Breast epithelium (tissue), 4 donors: ENCODE data around the gene CDH5. TPM values are rescaled to one million over a fixed set of nuclear protein-coding genes. Genes with fewer than 3 reads are reported as not detected.

Source experiments
- DNase-seq, 2 donors: peaks; one replicate each; pipeline ENCODE4 v3.0.0-alpha.2; 2019; ENCODE audit warnings: low spot score in 2 of 2
- H3K27ac ChIP-seq, 2 donors: fragments of 200-600 bp; sonication (generic) in 1 of 2; one replicate each; pipeline ENCODE4 v1.5.1; 2016 to 2019; ENCODE audit warnings: mild to moderate bottlenecking in 1 of 2
- H3K27me3 ChIP-seq, 2 donors: fragments of 200-600 bp; sonication (generic) in 1 of 2; one replicate each; pipeline versions ENCODE4 v1.5.1 to v1.6.0; 2017 to 2019; ENCODE audit warnings: control low read depth in 1 of 2, mild to moderate bottlenecking in 1 of 2
- H3K36me3 ChIP-seq: fragments of 200-600 bp; one replicate; pipeline ENCODE4 v1.5.1; 2019
- H3K4me1 ChIP-seq, 2 donors: fragments of 200-600 bp; sonication (generic); one replicate each; pipeline ENCODE4 v1.5.1; 2016 to 2019; ENCODE audit warnings: control low read depth in 1 of 2
- H3K4me3 ChIP-seq, 3 donors: fragments of 200-600 bp; sonication (generic); 1 replicate in 2 of 3; 2 replicates in 1 of 3; pipeline ENCODE4 v1.5.1; 2016 to 2019; ENCODE audit warnings: mild to moderate bottlenecking in 3 of 3, moderate library complexity in 2 of 3
- H3K9me3 ChIP-seq, 2 donors: fragments of 200-600 bp; sonication (generic) in 1 of 2; one replicate each; pipeline ENCODE4 v1.5.1; 2016 to 2019; ENCODE audit warnings: control low read depth in 1 of 2
- CTCF ChIP-seq, 3 donors: fragments of 450-650 bp; IDR thresholded peaks; one replicate each; pipeline ENCODE4 v1.5.1; 2016 to 2017; ENCODE audit warnings: antibody characterized with exemption in 3 of 3, mild to moderate bottlenecking in 3 of 3, moderate library complexity in 3 of 3
- POLR2A ChIP-seq: fragments of 450-650 bp; IDR thresholded peaks from one replicate; pipeline ENCODE4 v1.6.1; 2016; ENCODE audit warnings: antibody characterized with exemption, mild to moderate bottlenecking, moderate library complexity
- POLR2AphosphoS5 ChIP-seq, 3 donors: sonication (generic); formaldehyde crosslinking; IDR thresholded peaks; one replicate each; pipeline ENCODE4 v1.6.1; 2017; ENCODE audit warnings: antibody characterized with exemption in 3 of 3
- intact Hi-C: fragments of 100-400 bp; cut with DNase I; formaldehyde crosslinking; loops from one replicate; pipeline ENCODE4 v1.15.1; 2023; ENCODE audit warnings: low total_unique reads
- total RNA-seq, 3 donors: library from RNA; depleted of rRNA; stranded (reverse); fragments of >200 nt; gene quantifications; one replicate each; pipeline ENCODE4 v1.1.0, GENCODE V29; 2016

Gene CDH5
- total RNA-seq, 3 donors from 2014 or later, result 19.2 to 52.8 (median 45.1) TPM

DNA sequence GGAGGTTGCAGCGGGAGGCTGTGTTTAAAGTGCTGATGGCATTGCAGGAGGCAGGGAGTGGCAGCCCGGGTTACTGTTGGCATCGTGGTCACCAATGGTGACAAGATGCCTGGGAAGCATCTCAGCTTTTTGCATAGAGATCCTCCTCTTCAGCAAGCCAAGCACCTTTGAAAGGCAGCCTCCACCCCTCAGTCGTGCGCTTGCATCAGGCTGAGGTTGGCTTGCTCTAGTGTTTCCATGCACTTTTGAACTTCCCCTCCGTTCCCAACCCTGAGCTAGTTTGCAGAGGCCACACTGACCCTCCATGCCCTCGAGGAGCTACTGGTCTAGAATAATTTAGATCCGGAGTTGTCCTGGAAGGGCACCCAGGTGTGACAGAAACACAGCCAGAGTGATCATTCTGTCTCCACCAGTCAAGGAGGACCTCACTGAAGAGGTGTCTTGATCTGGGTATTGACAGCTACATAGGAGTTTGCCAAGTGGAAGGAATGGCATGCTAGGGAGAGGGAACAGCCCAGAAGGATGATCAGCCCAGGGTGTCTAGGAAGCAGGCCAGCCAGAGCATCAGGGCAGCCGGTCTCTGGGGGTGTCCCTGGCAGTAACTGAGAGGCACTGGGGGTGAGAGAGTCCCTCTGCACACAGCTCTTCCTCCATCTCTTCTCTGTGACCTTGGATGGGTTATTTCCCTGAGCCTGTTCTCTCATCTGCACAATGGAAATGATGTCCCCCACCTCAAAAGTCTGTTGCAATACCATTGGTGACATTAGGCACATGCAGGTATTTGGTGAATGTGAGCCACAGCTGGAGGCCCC lies 68.3 kb downstream of the CDH5 start:
- Histone ChIP-seq H3K4me3 (no peak overlapping the region), H3K9me3 (no peaks in the 10 kb centered on the region), H3K27ac (no peak overlapping the region), H3K4me1 (no peaks in the 10 kb centered on the region), H3K36me3 (no peaks in the 10 kb centered on the region), H3K27me3 (no peaks in the 10 kb centered on the region)
- TF ChIP-seq POLR2AphosphoS5 (IDR thresholded peaks at IDR 0.05) (no peak), CTCF (IDR thresholded peaks at IDR 0.05) (no peak), POLR2A (no peak)
- intact Hi-C loops, result no loop called here
- no peak for DNase-seq

DNA sequence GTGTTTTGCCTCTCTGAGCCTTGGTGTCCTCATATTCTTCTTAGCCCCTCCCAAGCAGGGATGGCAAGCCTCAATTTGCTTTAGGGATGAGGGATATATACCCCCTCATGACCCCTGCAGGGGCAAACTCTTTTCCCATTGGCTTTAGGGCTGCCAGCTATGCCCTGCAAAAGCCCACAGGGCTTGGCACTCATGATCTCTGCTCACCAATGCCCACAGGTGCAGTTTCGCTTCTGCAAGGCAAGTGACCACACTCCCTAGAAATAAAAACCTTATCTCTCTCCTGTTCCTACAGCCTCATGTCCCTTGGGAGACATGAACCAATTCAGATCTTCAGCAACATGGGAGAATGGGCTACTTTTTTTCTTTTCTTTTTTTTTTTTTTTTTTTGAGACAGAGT lies 69.4 kb downstream of the CDH5 start:
- no peak overlapping the region for H3K27ac ChIP-seq
- H3K9me3 ChIP-seq, result no peaks in the 10 kb centered on the region
- H3K36me3 ChIP-seq, result no peaks in the 10 kb centered on the region
- DNase-seq, result no peak
- intact Hi-C loops, result no loop called here
- H3K4me1 ChIP-seq, result no peaks in the 10 kb centered on the region
- H3K4me3 ChIP-seq, result no peak overlapping the region
- no peaks in the 10 kb centered on the region for H3K27me3 ChIP-seq
- TF ChIP-seq CTCF (IDR thresholded peaks at IDR 0.05) (no peak), POLR2A (no peak), POLR2AphosphoS5 (IDR thresholded peaks at IDR 0.05) (no peak)

GRCh38 chr16:66437391-66437945 lies 71.0 kb downstream of the CDH5 start:
- TF ChIP-seq POLR2AphosphoS5 (IDR thresholded peaks at IDR 0.05), result no peak
- no peak for TF ChIP-seq CTCF (IDR thresholded peaks at IDR 0.05)
- no peak for TF ChIP-seq POLR2A
- H3K9me3 ChIP-seq, result no peaks in the 10 kb centered on the region
- no peaks in the 10 kb centered on the region for H3K27me3 ChIP-seq
- no peaks in the 10 kb centered on the region for H3K36me3 ChIP-seq
- H3K4me1 ChIP-seq, result no peaks in the 10 kb centered on the region
- intact Hi-C loops, result no loop called here
- H3K4me3 ChIP-seq, result no peak overlapping the region
- H3K27ac ChIP-seq, result no peak overlapping the region
- no peak for DNase-seq

- TF ChIP-seq POLR2A (no peak), CTCF (IDR thresholded peaks at IDR 0.05) (no peak), POLR2AphosphoS5 (IDR thresholded peaks at IDR 0.05) (no peak)
- Histone ChIP-seq H3K27ac (no peak overlapping the region), H3K9me3 (no peaks in the 10 kb centered on the region), H3K4me3 (no peak overlapping the region), H3K4me1 (no peaks in the 10 kb centered on the region), H3K36me3 (no peaks in the 10 kb centered on the region), H3K27me3 (no peaks in the 10 kb centered on the region)
- DNase-seq, result no peak
- intact Hi-C loops, result no loop called here
These were observed 72.0 kb downstream of the CDH5 start for GRCh38 chr16:66438536-66438935.

GRCh38 chr16:66439051-66439730 lies 72.7 kb downstream of the CDH5 start:
- Histone ChIP-seq H3K27ac (no peak overlapping the region), H3K4me1 (no peaks in the 10 kb centered on the region), H3K36me3 (no peaks in the 10 kb centered on the region), H3K27me3 (no peaks in the 10 kb centered on the region), H3K9me3 (no peaks in the 10 kb centered on the region), H3K4me3 (no peak overlapping the region)
- intact Hi-C loops, result no loop called here
- TF ChIP-seq POLR2A (no peak), POLR2AphosphoS5 (IDR thresholded peaks at IDR 0.05) (no peak)
- DNase-seq, result no peak
